GM12878 (cell line): Measurements from ENCODE around the gene CEP97. TPM values are rescaled to one million over a fixed set of nuclear protein-coding genes. Genes with fewer than 3 reads are reported as not detected.

ENCODE experiments used
- ATF7 ChIP-seq: fragments of 450-650 bp; IDR thresholded peaks from 2 replicates; pipeline ENCODE4 v1.6.1; 2016; ENCODE audit warnings: low read depth, mild to moderate bottlenecking
- BHLHE40 ChIP-seq, 2 experiments: fragments of 450-650 bp in 1 of 2; IDR thresholded peaks; 2 replicates each; pipeline ENCODE4 v1.6.1; 2011 to 2017; ENCODE audit warnings: low read depth in 2 of 2, borderline replicate concordance in 1 of 2, improper control_type of control experiment in 1 of 2, low read length in 1 of 2, mild to moderate bottlenecking in 1 of 2
- CBFB ChIP-seq: IDR thresholded peaks from 2 replicates; pipeline ENCODE4 v1.6.1; 2016; ENCODE audit warnings: antibody characterized with exemption, low read depth
- CTCF ChIP-seq, 3 experiments: IDR thresholded peaks in 2 of 3; conservative IDR thresholded peaks in 1 of 3; 2 replicates each; pipeline ENCODE4 v1.5.1; 2011; ENCODE audit warnings: low read depth in 3 of 3, low read length in 3 of 3, mild to moderate bottlenecking in 3 of 3, control low read depth in 2 of 3, moderate library complexity in 2 of 3, inconsistent platforms in 1 of 3, mixed read lengths in 1 of 3; ENCODE audit not compliant: control insufficient read depth in 2 of 3, insufficient read depth in 1 of 3; ENCODE audit errors: extremely low read depth in 1 of 3
- GATAD2B ChIP-seq: fragments of 450-650 bp; conservative IDR thresholded peaks from 2 replicates; pipeline ENCODE4 v1.6.1; 2017; ENCODE audit warnings: low read depth, mild to moderate bottlenecking, moderate library complexity
- KDM1A ChIP-seq: fragments of 200-600 bp; sonication (generic); IDR thresholded peaks from 2 replicates; pipeline ENCODE4 v1.6.1; 2016; ENCODE audit warnings: borderline replicate concordance
- MLLT1 ChIP-seq: fragments of 450-650 bp; IDR thresholded peaks from 2 replicates; pipeline ENCODE4 v1.6.1; 2016; ENCODE audit warnings: mild to moderate bottlenecking
- NFXL1 ChIP-seq: fragments of 450-650 bp; IDR thresholded peaks from 2 replicates; pipeline ENCODE4 v1.6.1; 2017; ENCODE audit warnings: antibody characterized with exemption, mild to moderate bottlenecking, borderline replicate concordance
- NFYB ChIP-seq: IDR thresholded peaks from 2 replicates; pipeline ENCODE4 v1.6.1; 2011; ENCODE audit warnings: low read depth, mild to moderate bottlenecking, low read length, improper control_type of control experiment, moderate library complexity; ENCODE audit not compliant: insufficient read depth
- PKNOX1 ChIP-seq: fragments of 450-650 bp; IDR thresholded peaks from 2 replicates; pipeline ENCODE4 v1.6.1; 2016; ENCODE audit warnings: mild to moderate bottlenecking
- POLR2AphosphoS2 ChIP-seq: IDR thresholded peaks from 2 replicates; pipeline ENCODE4 v1.6.1; 2011; ENCODE audit warnings: low read depth, mild to moderate bottlenecking, low read length, improper control_type of control experiment, moderate library complexity
- POLR2AphosphoS5 ChIP-seq: IDR thresholded peaks from 2 replicates; pipeline ENCODE4 v1.6.1; 2011; ENCODE audit warnings: mild to moderate bottlenecking, low read length, inconsistent platforms
- POU2F2 ChIP-seq: IDR thresholded peaks from 3 replicates; pipeline ENCODE4 v1.6.1; 2011; ENCODE audit warnings: low read depth, mild to moderate bottlenecking, low read length, borderline replicate concordance
- RAD51 ChIP-seq: fragments of 450-650 bp; IDR thresholded peaks from 2 replicates; pipeline ENCODE4 v1.6.1; 2016; ENCODE audit warnings: moderate library complexity, mild to moderate bottlenecking, inconsistent platforms
- RELB ChIP-seq: fragments of 450-650 bp; IDR thresholded peaks from 2 replicates; pipeline ENCODE4 v1.6.1; 2017; ENCODE audit warnings: low read depth, mild to moderate bottlenecking, moderate library complexity
- SP1 ChIP-seq: IDR thresholded peaks from one replicate; pipeline ENCODE4 v1.6.1; 2011; ENCODE audit warnings: low read depth, low read length
- STAT1 ChIP-seq: fragments of 450-650 bp; conservative IDR thresholded peaks from 2 replicates; pipeline ENCODE4 v1.6.1; 2014; ENCODE audit warnings: antibody characterized with exemption, mild to moderate bottlenecking
- ZBTB4 ChIP-seq: fragments of 450-650 bp; formaldehyde crosslinking; IDR thresholded peaks from 2 replicates; pipeline ENCODE4 v1.4.0; 2022; ENCODE audit warnings: mild to moderate bottlenecking, moderate library complexity
- ZZZ3 ChIP-seq: IDR thresholded peaks from 2 replicates; pipeline ENCODE4 v1.6.1; 2011; ENCODE audit warnings: low read depth; ENCODE audit not compliant: control insufficient read depth, insufficient read length
- polyA plus RNA-seq, 11 experiments: library from polyadenylated mRNA; depleted of rRNA in 4 of 11; unstranded in 6 of 11; stranded (reverse) in 5 of 11; fragments of >200 nt; fragmentation: Nextera tagmentation in 4 of 11; fragmentation: Illumina TruSeq in 1 of 11; extraction: Ambion mirVana in 4 of 11; extraction: Trizol in 1 of 11; gene quantifications; 1 replicate in 1 of 11; 2 replicates in 10 of 11; pipeline versions ENCODE4 v1.2.1 to v1.2.3, GENCODE V29; 2011 to 2016; ENCODE audit warnings: inconsistent platforms in 2 of 11, missing spikeins in 2 of 11, low read depth in 1 of 11
- total RNA-seq, 4 experiments: library from RNA; depleted of rRNA in 3 of 4; stranded (reverse); fragments of >200 nt in 3 of 4; fragmentation: Illumina TruSeq in 1 of 4; extraction: Trizol in 1 of 4; gene quantifications; 2 replicates each; pipeline versions ENCODE4 v1.2.1 to v1.2.3, GENCODE V29; 2013 to 2021

CEP97 gene
- total and polyA plus RNA-seq, 10 of the 15 experiments (the other 5 are each of a cell fraction or from before 2014, with no cell fraction given): 1.9 to 13.7 (median 5.8) TPM

GRCh38 chr3:101724329-101725193, at the start of gene CEP97 (continued):
- TF ChIP-seq ZBTB4 (CRISPR knock-in tag): no peak
- no peak for TF ChIP-seq POLR2AphosphoS2
- 0 out of 2 replicates have a peak, but pooled peaks have one; percentile 49 for TF ChIP-seq CBFB
- TF ChIP-seq GATAD2B: 0 out of 2 replicates have a peak, but pooled peaks have one; percentile 13
- peak; percentile 26; the same call in 1 of the 2 replicates for TF ChIP-seq PKNOX1
- 0 out of 2 replicates have a peak, but pooled peaks have one; percentile 62 for TF ChIP-seq STAT1
- TF ChIP-seq BHLHE40 (IDR thresholded peaks at IDR 0.05; ENCODE audit: borderline replicate concordance in 1 of 2, low read depth in 2 of 2, low read length in 1 of 2): no peak; a peak in 1 of 4 replicates
- TF ChIP-seq CTCF (IDR thresholded peaks at IDR 0.05 in 2 of 3, conservative IDR thresholded peaks at IDR 0.05 in 1 of 3; ENCODE audit: control insufficient read depth in 2 of 3, extremely low read depth in 1 of 3, insufficient read depth in 1 of 3, low read depth in 3 of 3, low read length in 3 of 3): no peak
- no peak for TF ChIP-seq ZZZ3
- TF ChIP-seq RAD51: no peak
- TF ChIP-seq RELB: no peak; the same call in 1 of the 2 replicates
- peak; percentile 44; the same call in 1 of the 3 replicates for TF ChIP-seq POU2F2
- TF ChIP-seq KDM1A: no peak
- TF ChIP-seq POLR2AphosphoS5: peak; percentile 41; the same call in 1 of the 2 replicates
- no peak for TF ChIP-seq SP1
- peak; percentile 78 for TF ChIP-seq NFYB
- TF ChIP-seq NFXL1: no peak
- peak; percentile 62 for TF ChIP-seq MLLT1
- no peak; the same call in 1 of the 2 replicates for TF ChIP-seq ATF7
